ENCODE data around the gene GPR156.

The GPR156 gene

GRCh38 chr3:120196812-120197211, 88.2 kb downstream of the GPR156 start:
- no peak for DNase-seq

- DNase-seq, result no peak
These were observed 88.7 kb downstream of the GPR156 start for GRCh38 chr3:120196333-120196732.

GRCh38 chr3:120193554-120193953, 91.5 kb downstream of the GPR156 start:
- DNase-seq, result no peak

- DNase-seq, result no peak
These were observed 92.4 kb downstream of the GPR156 start for GRCh38 chr3:120192579-120192978.

GRCh38 chr3:120192159-120192558, 92.9 kb downstream of the GPR156 start:
- DNase-seq, result no peak

- DNase-seq, result peak in 1 of 56 donors; percentile 4
These were observed 102.2 kb downstream of the GPR156 start for GRCh38 chr3:120182613-120183511.

GRCh38 chr3:120181632-120182031, 103.4 kb downstream of the GPR156 start:
- DNase-seq, result no peak

GRCh38 chr3:120180731-120181412, 104.2 kb downstream of the GPR156 start:
- no peak for DNase-seq

GRCh38 chr3:120177707-120178306, 107.2 kb downstream of the GPR156 start:
- DNase-seq, result no peak

GRCh38 chr3:120177151-120177550, 107.9 kb downstream of the GPR156 start:
- no peak for DNase-seq

- no peak for DNase-seq
These were observed 110.0 kb downstream of the GPR156 start for GRCh38 chr3:120174811-120175539.

- DNase-seq, result no peak
These were observed 111.9 kb downstream of the GPR156 start for GRCh38 chr3:120173056-120173675.

GRCh38 chr3:120172070-120172469, 113.0 kb downstream of the GPR156 start:
- DNase-seq, result peak in 8 of 56 donors; percentile 4 to 36 (median 18)

GRCh38 chr3:120171134-120171873, 113.7 kb downstream of the GPR156 start:
- peak in 1 of 56 donors; percentile 15 for DNase-seq

- no peak for DNase-seq
These were observed 114.8 kb downstream of the GPR156 start for GRCh38 chr3:120170223-120170622.

GRCh38 chr3:120169407-120169806, 115.6 kb downstream of the GPR156 start:
- no peak for DNase-seq

- no peak for DNase-seq
These were observed 116.4 kb downstream of the GPR156 start for GRCh38 chr3:120168611-120169010.

- no peak for DNase-seq
These were observed 117.0 kb downstream of the GPR156 start for GRCh38 chr3:120168038-120168437.

- DNase-seq, result no peak
These were observed 117.5 kb downstream of the GPR156 start for GRCh38 chr3:120167488-120167887.

- DNase-seq, result no peak
These were observed 121.2 kb downstream of the GPR156 start for GRCh38 chr3:120163816-120164215.
